Mesenchymal stem cell (in vitro differentiated cells and primary cell): Measurements from ENCODE around the gene SFTPB.
"Not testable (repeated sequence)": the region's sequence is repeated elsewhere in the genome, so short reads cannot be mapped to it uniquely, and the experiment has no call there.

ENCODE experiments used
- DNase-seq: peaks from one replicate; pipeline ENCODE4 v3.0.0-alpha.2; 2013
- H2AFZ ChIP-seq: one replicate; pipeline ENCODE4 v1.6.1; 2013; ENCODE audit warnings: low read depth, mild to moderate bottlenecking, control low read depth, inconsistent platforms, low read length, moderate library complexity
- H2AK5ac ChIP-seq: 2 replicates; pipeline ENCODE4 v1.6.1; 2013; ENCODE audit warnings: low read length, moderate library complexity, mild to moderate bottlenecking, inconsistent platforms; ENCODE audit not compliant: severe bottlenecking
- H2BK120ac ChIP-seq: one replicate; pipeline ENCODE4 v1.6.1; 2013; ENCODE audit warnings: low read depth, mild to moderate bottlenecking, inconsistent platforms, low read length, moderate library complexity
- H2BK12ac ChIP-seq, 2 experiments: one replicate each; pipeline ENCODE4 v1.6.1; 2013; ENCODE audit warnings: inconsistent platforms in 2 of 2, low read length in 2 of 2, mild to moderate bottlenecking in 2 of 2, moderate library complexity in 2 of 2, control low read depth in 1 of 2
- H2BK15ac ChIP-seq: one replicate; pipeline ENCODE4 v1.6.1; 2013; ENCODE audit warnings: mild to moderate bottlenecking, low read depth, inconsistent platforms; ENCODE audit not compliant: poor library complexity, severe bottlenecking
- H2BK5ac ChIP-seq: 2 replicates; pipeline ENCODE4 v1.6.1; 2013; ENCODE audit warnings: low read depth, mild to moderate bottlenecking, low read length, control low read depth, inconsistent platforms; ENCODE audit not compliant: poor library complexity, severe bottlenecking
- H3K14ac ChIP-seq, 2 experiments: one replicate each; pipeline ENCODE4 v1.6.1; 2013; ENCODE audit warnings: inconsistent platforms in 2 of 2, low read length in 2 of 2, control low read depth in 1 of 2, mild to moderate bottlenecking in 1 of 2, moderate library complexity in 1 of 2
- H3K18ac ChIP-seq, 2 experiments: one replicate each; pipeline ENCODE4 v1.6.1; 2013; ENCODE audit warnings: inconsistent platforms in 2 of 2, low read length in 2 of 2, control low read depth in 1 of 2, low read depth in 1 of 2, mild to moderate bottlenecking in 1 of 2
- H3K23ac ChIP-seq, 2 experiments: one replicate each; pipeline ENCODE4 v1.6.1; 2013; ENCODE audit warnings: inconsistent platforms in 2 of 2, low read length in 2 of 2, mild to moderate bottlenecking in 2 of 2, moderate library complexity in 2 of 2, control low read depth in 1 of 2
- H3K27ac ChIP-seq: 2 replicates; pipeline ENCODE4 v1.5.1; 2013; ENCODE audit warnings: mild to moderate bottlenecking, moderate library complexity, low read length, control low read depth, inconsistent platforms; ENCODE audit not compliant: poor library complexity, severe bottlenecking
- H3K27me3 ChIP-seq, 2 experiments: 2 replicates each; pipeline versions ENCODE4 v1.6.1 to v1.7.0; 2013; ENCODE audit warnings: low read length in 2 of 2, mild to moderate bottlenecking in 2 of 2, moderate library complexity in 2 of 2, control low read depth in 1 of 2, inconsistent platforms in 1 of 2; ENCODE audit not compliant: control insufficient read depth in 1 of 2, insufficient read depth in 1 of 2
- H3K36me3 ChIP-seq, 2 experiments: 2 replicates each; pipeline versions ENCODE4 v1.6.1 to v1.7.0; 2013; ENCODE audit warnings: low read length in 2 of 2, control low read depth in 1 of 2, inconsistent platforms in 1 of 2, low read depth in 1 of 2, mild to moderate bottlenecking in 1 of 2; ENCODE audit not compliant: insufficient read depth in 2 of 2, control insufficient read depth in 1 of 2
- H3K4ac ChIP-seq, 2 experiments: one replicate each; pipeline ENCODE4 v1.6.1; 2013; ENCODE audit warnings: inconsistent platforms in 2 of 2, low read length in 2 of 2, mild to moderate bottlenecking in 2 of 2, moderate library complexity in 2 of 2, control low read depth in 1 of 2, low read depth in 1 of 2
- H3K4me1 ChIP-seq: 2 replicates; pipeline ENCODE4 v1.6.1; 2013; ENCODE audit warnings: low read depth, low read length, control low read depth; ENCODE audit not compliant: control insufficient read depth, insufficient read depth
- H3K4me2 ChIP-seq: 2 replicates; pipeline ENCODE4 v1.6.1; 2013; ENCODE audit warnings: low read length, mild to moderate bottlenecking, inconsistent platforms; ENCODE audit not compliant: poor library complexity, severe bottlenecking
- H3K4me3 ChIP-seq, 2 experiments: 2 replicates each; pipeline versions ENCODE4 v1.5.1 to v1.7.0; 2013; ENCODE audit warnings: low read length in 2 of 2, mild to moderate bottlenecking in 2 of 2, control low read depth in 1 of 2, low read depth in 1 of 2; ENCODE audit not compliant: insufficient read depth in 1 of 2
- H3K79me1 ChIP-seq: replicated peaks from 2 replicates; pipeline ENCODE4 v1.6.1; 2013; ENCODE audit warnings: mild to moderate bottlenecking, control low read depth, low read length, inconsistent platforms; ENCODE audit not compliant: poor library complexity, severe bottlenecking
- H3K9ac ChIP-seq: 2 replicates; pipeline ENCODE4 v1.7.0; 2013; ENCODE audit warnings: mild to moderate bottlenecking, low read length, moderate library complexity
- H3K9me3 ChIP-seq: 2 replicates; pipeline ENCODE4 v1.7.0; 2013; ENCODE audit warnings: mild to moderate bottlenecking, low read length; ENCODE audit not compliant: control insufficient read depth
- H4K8ac ChIP-seq: one replicate; pipeline ENCODE4 v1.6.1; 2013; ENCODE audit warnings: inconsistent platforms, mild to moderate bottlenecking, low read length, moderate library complexity
- H4K91ac ChIP-seq: one replicate; pipeline ENCODE4 v1.6.1; 2013; ENCODE audit warnings: mild to moderate bottlenecking, low read length, inconsistent platforms
- WGBS: methylation state at CpG from one replicate; pipeline ENCODE4 v1.1.7; 2013; ENCODE audit warnings: mixed read lengths; 5-methylcytosine and 5-hydroxymethylcytosine counted together

SFTPB gene

DNA sequence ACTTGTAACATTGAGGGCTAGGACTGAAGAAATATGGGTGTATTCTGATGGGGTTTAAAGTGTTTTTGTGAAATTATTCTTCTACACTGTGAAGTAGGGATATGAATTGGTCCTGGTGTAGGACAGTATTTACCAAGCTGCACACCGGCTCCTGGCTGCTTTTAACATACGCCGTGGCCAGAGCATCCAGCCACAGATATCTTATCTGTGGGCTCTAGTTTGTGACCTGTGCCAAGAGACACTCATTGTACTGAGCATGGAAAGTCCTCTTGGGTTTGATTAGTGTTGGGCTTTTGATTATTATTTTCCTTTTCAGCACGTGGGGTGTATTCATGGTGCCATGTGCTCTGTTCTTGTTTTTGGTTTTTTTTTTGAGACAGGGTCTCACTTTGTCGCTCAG, 44.0 kb downstream of the SFTPB start:
- H3K36me3 ChIP-seq: peaks cover 58 to 88% of the 10 kb centered on the region in 2 experiments
- H3K27me3 ChIP-seq: no peaks in the 10 kb centered on the region
- H3K18ac ChIP-seq: no peak overlapping the region
- DNase-seq: no peak
- no peak overlapping the region for H3K27ac ChIP-seq
- H2AFZ ChIP-seq: no peak overlapping the region
- no peak overlapping the region for H2BK12ac ChIP-seq
- no peak overlapping the region for H3K9ac ChIP-seq
- peaks cover 1% of the 10 kb centered on the region for H3K4me1 ChIP-seq
- H3K14ac ChIP-seq: no peak overlapping the region
- peak overlapping the region; percentile 61 for H2BK5ac ChIP-seq
- H2AK5ac ChIP-seq: no peak overlapping the region
- H4K91ac ChIP-seq: no peak overlapping the region
- H4K8ac ChIP-seq: no peak overlapping the region
- H3K9me3 ChIP-seq: no peaks in the 10 kb centered on the region
- no peak overlapping the region for H2BK15ac ChIP-seq
- peaks cover 23% of the 10 kb centered on the region for H3K79me1 ChIP-seq
- H3K4me3 ChIP-seq: no peak overlapping the region
- H3K23ac ChIP-seq: no peak overlapping the region
- no peak overlapping the region for H3K4ac ChIP-seq
- no peak overlapping the region for H2BK120ac ChIP-seq
- H3K4me2 ChIP-seq: no peak overlapping the region
- WGBS: 98% methylated on average over 5 of the region's 5 CpGs

- Histone ChIP-seq H2BK5ac (no peak overlapping the region), H3K79me1 (peaks cover 22% of the 10 kb centered on the region), H3K36me3 (peaks cover 46 to 71% of the 10 kb centered on the region in 2 experiments), H3K9ac (no peak overlapping the region), H3K23ac (no peak overlapping the region), H3K27me3 (no peaks in the 10 kb centered on the region), H3K4me3 (no peak overlapping the region), H3K9me3 (no peaks in the 10 kb centered on the region), H3K14ac (no peak overlapping the region), H2AK5ac (no peak overlapping the region), H2BK15ac (no peak overlapping the region), H2AFZ (no peak overlapping the region), H3K18ac (no peak overlapping the region), H4K91ac (no peak overlapping the region), H3K27ac (no peak overlapping the region), H3K4ac (no peak overlapping the region), H4K8ac (no peak overlapping the region), H2BK12ac (no peak overlapping the region), H2BK120ac (no peak overlapping the region), H3K4me2 (no peak overlapping the region), H3K4me1 (peaks cover 8% of the 10 kb centered on the region)
- DNase-seq: no peak
- no CpG with 5 or more reads among the region's 1 CpG for WGBS
Observed at GRCh38 chr2:85621338-85621737, 46.7 kb downstream of the SFTPB start.

GRCh38 chr2:85619617-85620016, 48.4 kb downstream of the SFTPB start:
- Histone ChIP-seq H3K23ac (no peak overlapping the region), H2BK12ac (no peak overlapping the region), H3K27me3 (no peaks in the 10 kb centered on the region), H3K4me3 (no peak overlapping the region), H3K27ac (no peak overlapping the region), H3K4me1 (peaks cover 8% of the 10 kb centered on the region), H3K14ac (no peak overlapping the region), H3K18ac (no peak overlapping the region), H3K9ac (peak overlapping the region; percentile 38), H2BK15ac (no peak overlapping the region), H3K36me3 (peaks cover 30 to 54% of the 10 kb centered on the region in 2 experiments), H2BK5ac (no peak overlapping the region), H4K8ac (no peak overlapping the region), H3K4me2 (no peak overlapping the region), H3K9me3 (no peaks in the 10 kb centered on the region), H4K91ac (no peak overlapping the region), H3K4ac (no peak overlapping the region), H2BK120ac (no peak overlapping the region), H3K79me1 (peaks cover 18% of the 10 kb centered on the region), H2AFZ (no peak overlapping the region), H2AK5ac (no peak overlapping the region)
- WGBS: 98% methylated on average over 6 of the region's 6 CpGs
- DNase-seq: no peak

DNA sequence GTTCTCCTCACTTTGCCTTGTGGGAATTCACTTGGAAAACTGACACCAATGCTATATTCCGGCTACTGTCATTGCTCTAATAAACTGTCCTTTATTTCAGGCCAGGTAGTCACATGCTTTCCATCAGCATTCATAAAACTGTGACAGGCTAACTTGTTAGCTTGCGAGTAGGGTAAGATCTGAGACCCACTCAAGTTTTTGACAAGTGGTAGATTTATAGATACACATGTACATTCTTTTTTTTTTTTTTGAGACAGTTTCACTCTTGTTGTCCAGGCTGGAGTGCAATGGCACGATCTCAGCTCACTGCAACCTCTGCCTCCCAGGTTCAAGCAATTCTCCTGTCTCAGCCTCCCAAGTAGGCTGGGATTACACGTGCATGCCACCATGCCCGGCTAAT, 50.3 kb downstream of the SFTPB start:
- H3K23ac ChIP-seq, H2BK15ac ChIP-seq, H3K27ac ChIP-seq, H2BK5ac ChIP-seq, H3K4ac ChIP-seq, H4K91ac ChIP-seq, H3K9me3 ChIP-seq, H2BK12ac ChIP-seq, H3K27me3 ChIP-seq, H3K14ac ChIP-seq, DNase-seq, H4K8ac ChIP-seq, H3K4me1 ChIP-seq, H3K4me2 ChIP-seq, H2BK120ac ChIP-seq, H2AFZ ChIP-seq, H3K18ac ChIP-seq: not testable (repeated sequence)
- peak overlapping the region in 1 of 2 experiments; percentile 89 for H3K4me3 ChIP-seq
- peaks cover 20 to 35% of the 10 kb centered on the region in 2 experiments for H3K36me3 ChIP-seq
- peak overlapping the region; percentile 42 for H2AK5ac ChIP-seq
- H3K9ac ChIP-seq: peak overlapping the region; percentile 96
- 96% methylated on average over 4 of the region's 5 CpGs for WGBS
- H3K79me1 ChIP-seq: peaks cover 10% of the 10 kb centered on the region
